Endothelial cell of umbilical vein (primary cell): Measurements from ENCODE around the gene PIGV. TPM values are rescaled to one million over a fixed set of nuclear protein-coding genes. Genes with fewer than 3 reads are reported as not detected.
A peak's percentile ranks its signal among the peaks of the same experiment; 100 is the strongest.

Experiments
- BruUV-seq: library from RNA; stranded (reverse); fragments of 400-500 nt; replicated peaks from 2 replicates; lab custom pipeline; 2021; lab: Mats Ljungman, UMichigan
- CTCF ChIA-PET: fragments of 300-600, 350-600 bp; sonication (Branson Sonifier 250); formaldehyde crosslinking; loops from one replicate; lab custom pipeline; 2021; ENCODE audit warnings: antibody characterized with exemption, inconsistent platforms; lab: Charles Lee
- POLR2A ChIA-PET: fragments of 300-600, 350-600 bp; sonication (Branson Sonifier 250); formaldehyde crosslinking; loops from one replicate; lab custom pipeline; 2021; ENCODE audit warnings: antibody characterized with exemption, inconsistent platforms; lab: Charles Lee
- DNase-seq: peaks from one replicate; pipeline ENCODE4 v3.0.0-alpha.2; 2011; ENCODE audit warnings: low read depth, low spot score
- FAIRE-seq: peaks from 2 replicates; lab custom pipeline; 2011; peaks lifted over from hg19 to GRCh38; lab: Jason Lieb, UNC
- H2AFZ ChIP-seq: 2 replicates; pipeline ENCODE4 v1.6.0; 2012; ENCODE audit warnings: low read depth, low read length, control low read depth, inconsistent platforms
- H3K27ac ChIP-seq: 2 replicates; pipeline ENCODE4 v1.5.1; 2011; ENCODE audit warnings: low read depth, mild to moderate bottlenecking, control low read depth, low read length, moderate library complexity; ENCODE audit not compliant: insufficient read depth
- H3K27me3 ChIP-seq, 2 experiments: 2 replicates each; pipeline versions ENCODE4 v1.6.0 to v1.6.1; 2011; ENCODE audit warnings: low read length in 2 of 2, mixed read lengths in 1 of 2; ENCODE audit not compliant: control insufficient read depth in 2 of 2, insufficient read depth in 2 of 2
- H3K36me3 ChIP-seq, 2 experiments: 2 replicates in 1 of 2; 3 replicates in 1 of 2; pipeline ENCODE4 v1.5.1; 2011; ENCODE audit warnings: low read length in 2 of 2, mild to moderate bottlenecking in 1 of 2, moderate library complexity in 1 of 2; ENCODE audit not compliant: control insufficient read depth in 2 of 2, insufficient read depth in 2 of 2; ENCODE audit errors: extremely low read depth in 1 of 2
- H3K4me1 ChIP-seq: 3 replicates; pipeline ENCODE4 v1.5.1; 2011; ENCODE audit warnings: mild to moderate bottlenecking, low read length; ENCODE audit not compliant: control insufficient read depth, insufficient read depth; ENCODE audit errors: extremely low read depth
- H3K4me2 ChIP-seq: 2 replicates; pipeline ENCODE4 v1.6.1; 2011; ENCODE audit warnings: low read length, control low read depth, mixed read lengths; ENCODE audit not compliant: insufficient read depth
- H3K4me3 ChIP-seq, 3 experiments: fragments of 200-600 bp in 1 of 3; sonication (generic), shearing (Covaris generic) in 1 of 3; replicated peaks in 1 of 3; 2 replicates each; pipeline ENCODE4 v1.5.1; 2011 to 2016; ENCODE audit warnings: control low read depth in 3 of 3, low read length in 3 of 3, mild to moderate bottlenecking in 2 of 3, inconsistent platforms in 1 of 3, low read depth in 1 of 3, moderate library complexity in 1 of 3; ENCODE audit not compliant: insufficient read depth in 1 of 3
- H3K79me2 ChIP-seq: 2 replicates; pipeline ENCODE4 v1.6.0; 2012; ENCODE audit warnings: low read length, inconsistent platforms; ENCODE audit not compliant: control insufficient read depth, insufficient read depth
- H3K9ac ChIP-seq: replicated peaks from 2 replicates; pipeline ENCODE3; 2011; ENCODE audit warnings: low read length, control low read depth; ENCODE audit not compliant: insufficient read depth; ENCODE audit errors: extremely low read depth
- H3K9me1 ChIP-seq: replicated peaks from 3 replicates; pipeline ENCODE4 v1.6.0; 2011; ENCODE audit warnings: mild to moderate bottlenecking, low read length; ENCODE audit not compliant: control insufficient read depth, insufficient read depth; ENCODE audit errors: extremely low read depth
- H3K9me3 ChIP-seq: replicated peaks from 2 replicates; pipeline ENCODE4 v1.5.1; 2012; ENCODE audit warnings: low read length, inconsistent platforms; ENCODE audit not compliant: control insufficient read depth, insufficient read depth
- H4K20me1 ChIP-seq: replicated peaks from 2 replicates; pipeline ENCODE3; 2011; ENCODE audit warnings: mild to moderate bottlenecking, low read length; ENCODE audit not compliant: control insufficient read depth, insufficient read depth; ENCODE audit errors: extremely low read depth
- EZH2 ChIP-seq: IDR thresholded peaks from 2 replicates; pipeline ENCODE4 v1.6.1; 2012; ENCODE audit warnings: borderline replicate concordance, low read depth, mild to moderate bottlenecking, moderate library complexity, low read length, inconsistent platforms; ENCODE audit not compliant: severe bottlenecking
- FOS ChIP-seq: IDR thresholded peaks from 2 replicates; pipeline ENCODE4 v1.6.1; 2011; ENCODE audit warnings: mild to moderate bottlenecking, low read length, moderate library complexity, borderline replicate concordance; ENCODE audit not compliant: insufficient read depth
- GATA2 ChIP-seq: IDR thresholded peaks from 2 replicates; pipeline ENCODE4 v1.7.0; 2011; ENCODE audit warnings: low read depth, mild to moderate bottlenecking, moderate library complexity, mixed read lengths, low read length; ENCODE audit not compliant: insufficient read length, insufficient read depth
- JUN ChIP-seq: IDR thresholded peaks from 2 replicates; pipeline ENCODE4 v1.6.1; 2011; ENCODE audit warnings: borderline replicate concordance, low read depth; ENCODE audit not compliant: insufficient read length, insufficient read depth
- MAX ChIP-seq: IDR thresholded peaks from 2 replicates; pipeline ENCODE4 v1.6.1; 2011; ENCODE audit not compliant: insufficient read depth, insufficient read length
- MYC ChIP-seq: IDR thresholded peaks from one replicate; pipeline ENCODE4 v1.6.1; 2011; ENCODE audit warnings: mild to moderate bottlenecking, low read depth, low read length
- POLR2A ChIP-seq: IDR thresholded peaks from 2 replicates; pipeline ENCODE4 v1.6.1; 2012; ENCODE audit warnings: low read depth, mild to moderate bottlenecking, control low read depth, low read length
- POLR2AphosphoS5 ChIP-seq: IDR thresholded peaks from 2 replicates; pipeline ENCODE4 v1.6.1; 2012; ENCODE audit warnings: low read depth, mild to moderate bottlenecking, control low read depth, low read length, moderate library complexity; ENCODE audit not compliant: insufficient read depth
- dilution Hi-C: fragments of 300-500 bp; cut with MboI; formaldehyde crosslinking; loops from one replicate; pipeline ENCODE4 v1.15.0; 2019; ENCODE audit warnings: low sequenced_read_pairs; ENCODE audit not compliant: extremely low pct_ligation_motif_present
- intact Hi-C: fragments of 100-400 bp; cut with micrococcal nuclease; formaldehyde crosslinking; loops from one replicate; pipeline ENCODE4 v1.10.0; 2022
- polyA plus RNA-seq, 4 experiments: library from polyadenylated mRNA; depleted of rRNA in 3 of 4; stranded (reverse) in 3 of 4; unstranded in 1 of 4; fragments of >200 nt; gene quantifications; 2 replicates each; pipeline versions ENCODE4 v1.2.1 to v1.2.3, GENCODE V29; 2011 to 2012; ENCODE audit warnings: missing spikeins in 1 of 4
- total RNA-seq: library from RNA; stranded (reverse); gene quantifications from 2 replicates; pipeline ENCODE4 v1.2.3, GENCODE V29; 2021
- TF ChIP-seq, protein P1 (sequence below), 2 donors: IDR thresholded peaks; 1 replicate in 1 of 2; 2 replicates in 1 of 2; pipeline ENCODE4 v1.5.1; 2011; ENCODE audit warnings: low read length in 2 of 2, mild to moderate bottlenecking in 2 of 2, moderate library complexity in 2 of 2, control low read depth in 1 of 2, inconsistent platforms in 1 of 2, low read depth in 1 of 2; ENCODE audit not compliant: insufficient read depth in 1 of 2; ENCODE audit errors: extremely low read depth in 1 of 2

Gene PIGV
- total and polyA plus RNA-seq, 2 donors (not counting 3 experiments of a cell fraction or from before 2014, with no cell fraction given), result 7.5 to 11.9 TPM

- CTCF ChIA-PET, result interaction anchor here (0.6 to 4.0 kb wide), 11 partner anchors 8 to 274 kb away, joined by 3 to 23 read pairs (median 4); partner anchors contain the start of genes ARID1A and PIGV
- dilution Hi-C loops, result no loop called here
These were observed 43.4 kb upstream of the PIGV start for GRCh38 chr1:26744075-26744959.

More at GRCh38 chr1:26744075-26744959, 43.4 kb upstream of the PIGV start:
- H3K4me2 ChIP-seq, result peak overlapping the region; percentile 72
- peak overlapping the region in 1 of 3 experiments; percentile 35 for H3K4me3 ChIP-seq
- no peak overlapping the region for H2AFZ ChIP-seq
- H3K9me3 ChIP-seq, result no peaks in the 10 kb centered on the region
- no peaks in the 10 kb centered on the region for H4K20me1 ChIP-seq
- TSS peak; percentile 90 for BruUV-seq
- peaks cover 27% of the 10 kb centered on the region for H3K4me1 ChIP-seq
- H3K9ac ChIP-seq, result peak overlapping the region; percentile 57
- intact Hi-C loops, result loop anchor here (1.0 kb wide), 5 partner anchors 8 to 46 kb away; no protein-coding TSS in a partner anchor
- H3K27me3 ChIP-seq, result no peaks in the 10 kb centered on the region
- H3K79me2 ChIP-seq, result peaks cover 62% of the 10 kb centered on the region
- H3K36me3 ChIP-seq, result peaks cover 0 to 7% of the 10 kb centered on the region in 2 experiments
- peak overlapping the region; percentile 82 for H3K27ac ChIP-seq
- H3K9me1 ChIP-seq, result no peaks in the 10 kb centered on the region
- TF ChIP-seq, protein P1, sequence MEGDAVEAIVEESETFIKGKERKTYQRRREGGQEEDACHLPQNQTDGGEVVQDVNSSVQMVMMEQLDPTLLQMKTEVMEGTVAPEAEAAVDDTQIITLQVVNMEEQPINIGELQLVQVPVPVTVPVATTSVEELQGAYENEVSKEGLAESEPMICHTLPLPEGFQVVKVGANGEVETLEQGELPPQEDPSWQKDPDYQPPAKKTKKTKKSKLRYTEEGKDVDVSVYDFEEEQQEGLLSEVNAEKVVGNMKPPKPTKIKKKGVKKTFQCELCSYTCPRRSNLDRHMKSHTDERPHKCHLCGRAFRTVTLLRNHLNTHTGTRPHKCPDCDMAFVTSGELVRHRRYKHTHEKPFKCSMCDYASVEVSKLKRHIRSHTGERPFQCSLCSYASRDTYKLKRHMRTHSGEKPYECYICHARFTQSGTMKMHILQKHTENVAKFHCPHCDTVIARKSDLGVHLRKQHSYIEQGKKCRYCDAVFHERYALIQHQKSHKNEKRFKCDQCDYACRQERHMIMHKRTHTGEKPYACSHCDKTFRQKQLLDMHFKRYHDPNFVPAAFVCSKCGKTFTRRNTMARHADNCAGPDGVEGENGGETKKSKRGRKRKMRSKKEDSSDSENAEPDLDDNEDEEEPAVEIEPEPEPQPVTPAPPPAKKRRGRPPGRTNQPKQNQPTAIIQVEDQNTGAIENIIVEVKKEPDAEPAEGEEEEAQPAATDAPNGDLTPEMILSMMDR (IDR thresholded peaks at IDR 0.05; ENCODE audit: extremely low read depth in 1 of 2, insufficient read depth in 1 of 2, low read depth in 1 of 2, low read length in 2 of 2), result no peak
- TF ChIP-seq POLR2A (peak; percentile 25), MYC (peak; percentile 61), MAX (peak; percentile 22), JUN (peak; percentile 86), POLR2AphosphoS5 (peak; percentile 95), GATA2 (peak; percentile 70), FOS (peak; percentile 81), EZH2 (no peak)
- FAIRE-seq (peak; percentile 99), DNase-seq (peak; percentile 98)
- POLR2A ChIA-PET, result interaction anchor here (1.1 to 1.3 kb wide), 2 partner anchors 22 to 46 kb away, joined by 3 to 4 read pairs; no protein-coding TSS in a partner anchor
